ENCODE measurements around the gene THBS2. TPM values are rescaled to one million over a fixed set of nuclear protein-coding genes. Genes with fewer than 3 reads are reported as not detected.
A peak's percentile ranks its signal among the peaks of the same experiment; 100 is the strongest.

The THBS2 gene
- total and polyA plus RNA-seq, 2 donors (not counting 1 experiment from before 2014, with no cell fraction given), result 86.5 to 269 TPM

- no peaks in the 10 kb centered on the region for H3K9me3 ChIP-seq (ENCODE audit: control insufficient read depth, insufficient read depth, low read depth, low read length)
- H3K9ac ChIP-seq (ENCODE audit: insufficient read depth, low read length), result no peak overlapping the region
- no peaks in the 10 kb centered on the region for H3K27me3 ChIP-seq (ENCODE audit: control insufficient read depth, insufficient read depth, low read length)
- peak overlapping the region; percentile 28 for H3K27ac ChIP-seq (ENCODE audit: insufficient read depth, low read length)
- no peak overlapping the region for H3K4me2 ChIP-seq (ENCODE audit: extremely low read depth, insufficient read depth, low read length)
- no peaks in the 10 kb centered on the region for H3K79me2 ChIP-seq (ENCODE audit: control insufficient read depth, insufficient read depth, low read length)
- TF ChIP-seq CTCF (conservative IDR thresholded peaks at IDR 0.05 in 1 of 2, IDR thresholded peaks at IDR 0.05 in 1 of 2; ENCODE audit: low read depth in 1 of 2, low read length in 2 of 2) (no peak), EZH2 (IDR thresholded peaks at IDR 0.05; ENCODE audit: low read length, missing control alignments) (no peak)
- peak; percentile 74 to 91 for DNase-seq (ENCODE audit: low read depth in 2 of 2)
- no peaks in the 10 kb centered on the region for H3K4me1 ChIP-seq (ENCODE audit: control insufficient read depth, extremely low read depth, insufficient read depth, low read length)
- H4K20me1 ChIP-seq (ENCODE audit: control insufficient read depth, extremely low read depth, insufficient read depth, low read length), result no peaks in the 10 kb centered on the region
- H2AFZ ChIP-seq (ENCODE audit: low read length), result no peak overlapping the region
- no peak overlapping the region for H3K4me3 ChIP-seq (replicated peaks in 1 of 4; ENCODE audit: control extremely low read depth in 1 of 4, insufficient read depth in 1 of 4, low read depth in 3 of 4, low read length in 4 of 4)
- peaks cover 20% of the 10 kb centered on the region for H3K36me3 ChIP-seq (ENCODE audit: control insufficient read depth, insufficient read depth, low read length)
Observed at GRCh38 chr6:169224185-169224695, 29.4 kb downstream of the THBS2 start.

- no peak overlapping the region for H3K4me2 ChIP-seq (ENCODE audit: extremely low read depth, insufficient read depth, low read length)
- no peaks in the 10 kb centered on the region for H4K20me1 ChIP-seq (ENCODE audit: control insufficient read depth, extremely low read depth, insufficient read depth, low read length)
- DNase-seq (ENCODE audit: low read depth in 2 of 2), result no peak
- no peak overlapping the region for H2AFZ ChIP-seq (ENCODE audit: low read length)
- H3K27ac ChIP-seq (ENCODE audit: insufficient read depth, low read length), result no peak overlapping the region
- peaks cover 22% of the 10 kb centered on the region for H3K36me3 ChIP-seq (ENCODE audit: control insufficient read depth, insufficient read depth, low read length)
- no peaks in the 10 kb centered on the region for H3K9me3 ChIP-seq (ENCODE audit: control insufficient read depth, insufficient read depth, low read depth, low read length)
- H3K79me2 ChIP-seq (ENCODE audit: control insufficient read depth, insufficient read depth, low read length), result no peaks in the 10 kb centered on the region
- no peaks in the 10 kb centered on the region for H3K4me1 ChIP-seq (ENCODE audit: control insufficient read depth, extremely low read depth, insufficient read depth, low read length)
- TF ChIP-seq EZH2 (IDR thresholded peaks at IDR 0.05; ENCODE audit: low read length, missing control alignments), result no peak
- TF ChIP-seq CTCF (conservative IDR thresholded peaks at IDR 0.05 in 1 of 2, IDR thresholded peaks at IDR 0.05 in 1 of 2; ENCODE audit: low read depth in 1 of 2, low read length in 2 of 2), result no peak
- H3K4me3 ChIP-seq (replicated peaks in 1 of 4; ENCODE audit: control extremely low read depth in 1 of 4, insufficient read depth in 1 of 4, low read depth in 3 of 4, low read length in 4 of 4), result no peak overlapping the region
- H3K9ac ChIP-seq (ENCODE audit: insufficient read depth, low read length), result no peak overlapping the region
- H3K27me3 ChIP-seq (ENCODE audit: control insufficient read depth, insufficient read depth, low read length), result no peaks in the 10 kb centered on the region
Observed at GRCh38 chr6:169223006-169223405, 30.6 kb downstream of the THBS2 start.

GRCh38 chr6:169222126-169222525 is 31.5 kb downstream of the THBS2 start:
- H3K36me3 ChIP-seq (ENCODE audit: control insufficient read depth, insufficient read depth, low read length), result peaks cover 21% of the 10 kb centered on the region
- H3K79me2 ChIP-seq (ENCODE audit: control insufficient read depth, insufficient read depth, low read length), result no peaks in the 10 kb centered on the region
- no peaks in the 10 kb centered on the region for H3K9me3 ChIP-seq (ENCODE audit: control insufficient read depth, insufficient read depth, low read depth, low read length)

More at GRCh38 chr6:169222126-169222525, 31.5 kb downstream of the THBS2 start:
- Histone ChIP-seq H3K9ac (ENCODE audit: insufficient read depth, low read length) (no peak overlapping the region), H3K4me3 (replicated peaks in 1 of 4; ENCODE audit: control extremely low read depth in 1 of 4, insufficient read depth in 1 of 4, low read depth in 3 of 4, low read length in 4 of 4) (no peak overlapping the region), H3K4me1 (ENCODE audit: control insufficient read depth, extremely low read depth, insufficient read depth, low read length) (peaks cover 2% of the 10 kb centered on the region), H3K27ac (ENCODE audit: insufficient read depth, low read length) (no peak overlapping the region), H2AFZ (ENCODE audit: low read length) (no peak overlapping the region), H3K4me2 (ENCODE audit: extremely low read depth, insufficient read depth, low read length) (no peak overlapping the region), H4K20me1 (ENCODE audit: control insufficient read depth, extremely low read depth, insufficient read depth, low read length) (no peaks in the 10 kb centered on the region), H3K27me3 (ENCODE audit: control insufficient read depth, insufficient read depth, low read length) (no peaks in the 10 kb centered on the region)
- no peak for DNase-seq (ENCODE audit: low read depth in 2 of 2)
- TF ChIP-seq CTCF (conservative IDR thresholded peaks at IDR 0.05 in 1 of 2, IDR thresholded peaks at IDR 0.05 in 1 of 2; ENCODE audit: low read depth in 1 of 2, low read length in 2 of 2) (no peak), EZH2 (IDR thresholded peaks at IDR 0.05; ENCODE audit: low read length, missing control alignments) (no peak)

Data from fibroblast of lung (primary cell).